Neural cell (in vitro differentiated cells): Measurements from ENCODE around the gene SPDL1. TPM values are rescaled to one million over a fixed set of nuclear protein-coding genes. Genes with fewer than 3 reads are reported as not detected.

Source experiments
- H2AFZ ChIP-seq: fragments of 200-600, 300-800 bp; sonication (generic), shearing (Covaris generic); 2 replicates; pipeline ENCODE4 v1.6.0; 2014; ENCODE audit warnings: low read depth, mild to moderate bottlenecking, antibody characterized with exemption, low read length, moderate library complexity
- H3F3A ChIP-seq: fragments of 200-600 bp; shearing (Covaris generic); 2 replicates; pipeline ENCODE4 v1.6.1; 2016; ENCODE audit warnings: mild to moderate bottlenecking, moderate library complexity, mixed read lengths, antibody characterized with exemption, low read length; ENCODE audit not compliant: insufficient read depth, poor library complexity, severe bottlenecking
- H3K27ac ChIP-seq: fragments of 200-600, 300-800 bp; sonication (generic), shearing (Covaris generic); 2 replicates; pipeline ENCODE4 v1.5.1; 2014; ENCODE audit warnings: mild to moderate bottlenecking, low read length, moderate library complexity
- H3K27me3 ChIP-seq: fragments of 300-800, 200-600 bp; sonication (generic), shearing (Covaris generic); 2 replicates; pipeline ENCODE4 v1.6.0; 2014; ENCODE audit warnings: mild to moderate bottlenecking, low read depth, low read length, moderate library complexity; ENCODE audit not compliant: insufficient read depth
- H3K36me3 ChIP-seq: fragments of 300-800, 200-600 bp; sonication (generic), shearing (Covaris generic); 2 replicates; pipeline ENCODE4 v1.5.1; 2014; ENCODE audit warnings: mild to moderate bottlenecking, antibody characterized with exemption, low read length, moderate library complexity; ENCODE audit not compliant: insufficient read depth
- H3K4me2 ChIP-seq: fragments of 300-800, 200-600 bp; sonication (generic), shearing (Covaris generic); 2 replicates; pipeline ENCODE4 v1.6.0; 2014; ENCODE audit warnings: mild to moderate bottlenecking, low read length
- H3K4me3 ChIP-seq: fragments of 300-800, 200-600 bp; sonication (generic), shearing (Covaris generic); 2 replicates; pipeline ENCODE4 v1.5.1; 2014; ENCODE audit warnings: mild to moderate bottlenecking, low read length, moderate library complexity
- H3K79me2 ChIP-seq: fragments of 200-600 bp; shearing (Covaris generic); replicated peaks from 2 replicates; pipeline ENCODE4 v1.6.0; 2014; ENCODE audit warnings: mild to moderate bottlenecking, low read length, moderate library complexity; ENCODE audit not compliant: insufficient read depth
- H3K9ac ChIP-seq: fragments of 300-800, 200-600 bp; sonication (generic), shearing (Covaris generic); 2 replicates; pipeline ENCODE4 v1.6.1; 2016; ENCODE audit warnings: mild to moderate bottlenecking, low read length, mixed read lengths
- H3K9me2 ChIP-seq: fragments of 200-600 bp; shearing (Covaris generic); 2 replicates; pipeline ENCODE4 v1.6.1; 2016; ENCODE audit warnings: mild to moderate bottlenecking, low read length, mixed read lengths; ENCODE audit not compliant: insufficient read depth
- H3K9me3 ChIP-seq: fragments of 200-600, 300-800 bp; sonication (generic), shearing (Covaris generic); 2 replicates; pipeline ENCODE4 v1.6.1; 2016; ENCODE audit warnings: mild to moderate bottlenecking, mixed run types, low read length, moderate library complexity, mixed read lengths
- H4K20me1 ChIP-seq: fragments of 200-600 bp; shearing (Covaris generic); 2 replicates; pipeline ENCODE4 v1.6.1; 2016; ENCODE audit warnings: mild to moderate bottlenecking, mixed run types; ENCODE audit not compliant: insufficient read depth
- CTCF ChIP-seq: fragments of 450-650 bp; IDR thresholded peaks from 2 replicates; pipeline ENCODE4 v1.5.1; 2014; ENCODE audit warnings: antibody characterized with exemption, mild to moderate bottlenecking, moderate library complexity; ENCODE audit not compliant: poor library complexity, severe bottlenecking
- EP300 ChIP-seq: fragments of 450-650 bp; conservative IDR thresholded peaks from 2 replicates; pipeline ENCODE4 v1.6.1; 2014; ENCODE audit warnings: antibody characterized with exemption, mild to moderate bottlenecking, moderate library complexity; ENCODE audit not compliant: poor library complexity, severe bottlenecking
- EZH2 ChIP-seq: fragments of 200-600, 300-800 bp; shearing (Covaris generic), sonication (generic); IDR thresholded peaks from 2 replicates; pipeline ENCODE4 v1.6.1; 2014; ENCODE audit warnings: antibody characterized with exemption, low read length, borderline replicate concordance, mild to moderate bottlenecking; ENCODE audit not compliant: insufficient read depth, poor library complexity, severe bottlenecking
- MXI1 ChIP-seq: fragments of 450-650 bp; conservative IDR thresholded peaks from 2 replicates; pipeline ENCODE4 v1.6.1; 2014; ENCODE audit warnings: antibody characterized with exemption, mild to moderate bottlenecking; ENCODE audit not compliant: poor library complexity, severe bottlenecking
- POLR2AphosphoS5 ChIP-seq: IDR thresholded peaks from 2 replicates; pipeline ENCODE4 v1.6.1; 2012
- RAD21 ChIP-seq: fragments of 450-650 bp; conservative IDR thresholded peaks from 2 replicates; pipeline ENCODE4 v1.6.1; 2014; ENCODE audit warnings: antibody characterized with exemption, mild to moderate bottlenecking, moderate library complexity
- REST ChIP-seq: IDR thresholded peaks from 2 replicates; pipeline ENCODE4 v1.6.1; 2012; ENCODE audit warnings: borderline replicate concordance
- SMC3 ChIP-seq: fragments of 450-650 bp; conservative IDR thresholded peaks from 2 replicates; pipeline ENCODE4 v1.6.1; 2014; ENCODE audit warnings: antibody characterized with exemption, mild to moderate bottlenecking, moderate library complexity; ENCODE audit not compliant: poor library complexity
- TAF1 ChIP-seq: IDR thresholded peaks from 2 replicates; pipeline ENCODE4 v1.6.1; 2012; ENCODE audit warnings: low read depth
- polyA plus RNA-seq: library from polyadenylated mRNA; depleted of rRNA; stranded (reverse); fragments of >200 nt; gene quantifications from 2 replicates; pipeline ENCODE4 v1.2.3, GENCODE V29; 2014

SPDL1 gene
- polyA plus RNA-seq, 1 donor from 2014 or later, result 26.6 TPM

GRCh38 chr5:169631360-169631759 is 47.8 kb downstream of the SPDL1 start:
- H3K79me2 ChIP-seq, result no peaks in the 10 kb centered on the region
- no peaks in the 10 kb centered on the region for H3F3A ChIP-seq
- no peak overlapping the region for H3K9ac ChIP-seq
- H3K36me3 ChIP-seq, result no peaks in the 10 kb centered on the region
- H3K9me2 ChIP-seq, result no peaks in the 10 kb centered on the region
- H3K9me3 ChIP-seq, result no peaks in the 10 kb centered on the region
- H3K27me3 ChIP-seq, result no peaks in the 10 kb centered on the region
- H3K27ac ChIP-seq, result no peak overlapping the region
- no peak overlapping the region for H3K4me2 ChIP-seq
- TF ChIP-seq SMC3, result no peak
- TF ChIP-seq RAD21, result no peak
- no peak for TF ChIP-seq CTCF
- no peak for TF ChIP-seq EP300
- TF ChIP-seq TAF1, result no peak
- no peak for TF ChIP-seq MXI1
- no peak for TF ChIP-seq REST
- no peak for TF ChIP-seq POLR2AphosphoS5
- TF ChIP-seq EZH2, result no peak
- H2AFZ ChIP-seq, result no peak overlapping the region
- H3K4me3 ChIP-seq, result no peak overlapping the region
- no peaks in the 10 kb centered on the region for H4K20me1 ChIP-seq

GRCh38 chr5:169632946-169633345 is 49.4 kb downstream of the SPDL1 start:
- no peak overlapping the region for H2AFZ ChIP-seq
- no peaks in the 10 kb centered on the region for H3K9me2 ChIP-seq
- H3K9ac ChIP-seq, result no peak overlapping the region
- H3K27ac ChIP-seq, result no peak overlapping the region
- TF ChIP-seq TAF1 (no peak), POLR2AphosphoS5 (no peak), EZH2 (no peak), EP300 (no peak), MXI1 (no peak), RAD21 (no peak), SMC3 (no peak), REST (no peak), CTCF (no peak)
- H3K36me3 ChIP-seq, result no peaks in the 10 kb centered on the region
- H3K4me3 ChIP-seq, result no peak overlapping the region
- peaks cover 10% of the 10 kb centered on the region for H3K27me3 ChIP-seq
- no peaks in the 10 kb centered on the region for H3F3A ChIP-seq
- no peaks in the 10 kb centered on the region for H3K9me3 ChIP-seq
- H3K4me2 ChIP-seq, result no peak overlapping the region
- H3K79me2 ChIP-seq, result no peaks in the 10 kb centered on the region
- no peaks in the 10 kb centered on the region for H4K20me1 ChIP-seq
